ENCODE results near the gene SMCO4. TPM values are rescaled to one million over a fixed set of nuclear protein-coding genes. Genes with fewer than 3 reads are reported as not detected.
"Not testable (repeated sequence)": the region's sequence is repeated elsewhere in the genome, so short reads cannot be mapped to it uniquely, and the experiment has no call there.

Gene SMCO4
- total RNA-seq, 2 experiments from 2014 or later = 36.1 to 44.1 TPM

GRCh38 chr11:93577286-93577685, 34.1 kb upstream of the SMCO4 start:
- intact Hi-C loops (cut with micrococcal nuclease; ENCODE audit: unreplicated experiment) = no loop called here
- TF ChIP-seq, protein P1, sequence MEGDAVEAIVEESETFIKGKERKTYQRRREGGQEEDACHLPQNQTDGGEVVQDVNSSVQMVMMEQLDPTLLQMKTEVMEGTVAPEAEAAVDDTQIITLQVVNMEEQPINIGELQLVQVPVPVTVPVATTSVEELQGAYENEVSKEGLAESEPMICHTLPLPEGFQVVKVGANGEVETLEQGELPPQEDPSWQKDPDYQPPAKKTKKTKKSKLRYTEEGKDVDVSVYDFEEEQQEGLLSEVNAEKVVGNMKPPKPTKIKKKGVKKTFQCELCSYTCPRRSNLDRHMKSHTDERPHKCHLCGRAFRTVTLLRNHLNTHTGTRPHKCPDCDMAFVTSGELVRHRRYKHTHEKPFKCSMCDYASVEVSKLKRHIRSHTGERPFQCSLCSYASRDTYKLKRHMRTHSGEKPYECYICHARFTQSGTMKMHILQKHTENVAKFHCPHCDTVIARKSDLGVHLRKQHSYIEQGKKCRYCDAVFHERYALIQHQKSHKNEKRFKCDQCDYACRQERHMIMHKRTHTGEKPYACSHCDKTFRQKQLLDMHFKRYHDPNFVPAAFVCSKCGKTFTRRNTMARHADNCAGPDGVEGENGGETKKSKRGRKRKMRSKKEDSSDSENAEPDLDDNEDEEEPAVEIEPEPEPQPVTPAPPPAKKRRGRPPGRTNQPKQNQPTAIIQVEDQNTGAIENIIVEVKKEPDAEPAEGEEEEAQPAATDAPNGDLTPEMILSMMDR (conservative IDR thresholded peaks at IDR 0.05; ENCODE audit: low read length) = no peak
- TF ChIP-seq EZH2phosphoT487 (IDR thresholded peaks at IDR 0.05; ENCODE audit: borderline replicate concordance, low read depth, low read length) = no peak
- no peaks in the 10 kb centered on the region for H3K79me2 ChIP-seq (ENCODE audit: insufficient read depth, low read depth, low read length)
- H3K9me2 ChIP-seq (ENCODE audit: insufficient read depth, low read length) = no peaks in the 10 kb centered on the region
- no peak overlapping the region for H2AFZ ChIP-seq (ENCODE audit: low read length)
- POLR2A ChIA-PET = interaction anchor here (0.6 kb wide), 1 partner anchor 69 kb away, joined by 3 read pairs; no protein-coding TSS in a partner anchor
- CTCF ChIA-PET (ENCODE audit: unreplicated experiment) = no interaction called here
- no peaks in the 10 kb centered on the region for H3K9me3 ChIP-seq (ENCODE audit: low read length)
- no peak for DNase-seq (ENCODE audit: low spot score)
- no peak overlapping the region for H3K4me2 ChIP-seq (ENCODE audit: low read length)
- H3K36me3 ChIP-seq (ENCODE audit: insufficient read depth, low read length) = no peaks in the 10 kb centered on the region
- no peaks in the 10 kb centered on the region for H3K4me1 ChIP-seq (ENCODE audit: insufficient read depth, low read length, poor library complexity, severe bottlenecking)
- no TSS peak for BruUV-seq (replicated peaks)
- H3K4me3 ChIP-seq (ENCODE audit: low read depth, low read length, poor library complexity, severe bottlenecking) = no peak overlapping the region
- no peaks in the 10 kb centered on the region for H4K20me1 ChIP-seq (ENCODE audit: insufficient read depth, low read length)
- H3K27ac ChIP-seq (ENCODE audit: low read depth, low read length, poor library complexity, severe bottlenecking) = no peak overlapping the region

- H3K4me1 ChIP-seq (ENCODE audit: insufficient read depth, low read length, poor library complexity, severe bottlenecking); H4K20me1 ChIP-seq (ENCODE audit: insufficient read depth, low read length); intact Hi-C loops (cut with micrococcal nuclease; ENCODE audit: unreplicated experiment); H3K36me3 ChIP-seq (ENCODE audit: insufficient read depth, low read length); H2AFZ ChIP-seq (ENCODE audit: low read length); DNase-seq (ENCODE audit: low spot score); CTCF ChIA-PET (ENCODE audit: unreplicated experiment); H3K79me2 ChIP-seq (ENCODE audit: insufficient read depth, low read depth, low read length); H3K9me3 ChIP-seq (ENCODE audit: low read length); H3K9me2 ChIP-seq (ENCODE audit: insufficient read depth, low read length); H3K4me3 ChIP-seq (ENCODE audit: low read depth, low read length, poor library complexity, severe bottlenecking); H3K27ac ChIP-seq (ENCODE audit: low read depth, low read length, poor library complexity, severe bottlenecking); H3K4me2 ChIP-seq (ENCODE audit: low read length); BruUV-seq (replicated peaks): not testable (repeated sequence)
- POLR2A ChIA-PET = interaction anchor here (0.6 kb wide), 1 partner anchor 70 kb away, joined by 3 read pairs; no protein-coding TSS in a partner anchor
Measured at GRCh38 chr11:93576870-93577269, 33.7 kb upstream of the SMCO4 start.

DNA sequence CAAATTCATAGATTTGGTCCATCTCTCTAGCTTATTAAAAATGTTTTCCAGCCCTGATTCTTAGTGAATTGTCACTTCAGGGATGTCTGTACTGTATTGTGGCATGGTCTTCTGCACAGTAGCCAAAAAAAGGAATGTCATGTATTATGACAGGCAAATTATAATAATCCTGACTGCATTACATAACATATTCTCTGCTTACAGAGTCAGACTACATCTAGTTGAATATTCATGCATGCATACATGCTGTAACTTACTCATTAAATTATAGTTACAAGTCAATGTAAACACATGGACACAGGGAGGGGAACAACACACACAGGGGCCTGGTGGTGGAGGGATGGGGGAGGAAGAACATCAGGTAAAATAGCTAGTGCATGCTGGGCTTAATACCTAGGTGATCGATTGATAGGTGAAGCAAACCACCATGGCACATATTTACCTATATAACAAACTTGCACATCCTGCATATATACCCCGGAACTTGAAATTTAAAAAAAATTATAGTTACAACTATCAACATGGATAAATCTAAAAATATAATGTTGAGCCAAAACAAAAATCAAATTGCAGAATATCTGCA, 31.5 kb upstream of the SMCO4 start:
- CTCF ChIA-PET (ENCODE audit: unreplicated experiment) = no interaction called here
- no peaks in the 10 kb centered on the region for H3K9me2 ChIP-seq (ENCODE audit: insufficient read depth, low read length)
- intact Hi-C loops (cut with micrococcal nuclease; ENCODE audit: unreplicated experiment) = no loop called here
- no peak overlapping the region for H3K27ac ChIP-seq (ENCODE audit: low read depth, low read length, poor library complexity, severe bottlenecking)
- DNase-seq (ENCODE audit: low spot score) = no peak
- no peaks in the 10 kb centered on the region for H3K4me1 ChIP-seq (ENCODE audit: insufficient read depth, low read length, poor library complexity, severe bottlenecking)
- no peaks in the 10 kb centered on the region for H4K20me1 ChIP-seq (ENCODE audit: insufficient read depth, low read length)
- H2AFZ ChIP-seq (ENCODE audit: low read length) = no peak overlapping the region
- no peaks in the 10 kb centered on the region for H3K79me2 ChIP-seq (ENCODE audit: insufficient read depth, low read depth, low read length)
- no peaks in the 10 kb centered on the region for H3K36me3 ChIP-seq (ENCODE audit: insufficient read depth, low read length)
- H3K4me2 ChIP-seq (ENCODE audit: low read length) = no peak overlapping the region
- H3K9me3 ChIP-seq (ENCODE audit: low read length) = no peaks in the 10 kb centered on the region
- POLR2A ChIA-PET = no interaction called here
- TF ChIP-seq, protein P1 (conservative IDR thresholded peaks at IDR 0.05; ENCODE audit: low read length) = no peak
- TF ChIP-seq EZH2phosphoT487 (IDR thresholded peaks at IDR 0.05; ENCODE audit: borderline replicate concordance, low read depth, low read length) = no peak
- H3K4me3 ChIP-seq (ENCODE audit: low read depth, low read length, poor library complexity, severe bottlenecking) = no peak overlapping the region
- BruUV-seq (replicated peaks) = no TSS peak
